WI38 (cell line): ENCODE measurements around the gene AMTN.

Experiments
- H3K4me3 ChIP-seq: 2 replicates; pipeline ENCODE4 v1.5.1; 2011; ENCODE audit warnings: low read depth, mild to moderate bottlenecking, control low read depth, low read length
- TF ChIP-seq, protein P1 (sequence below): IDR thresholded peaks from 2 replicates; pipeline ENCODE4 v1.5.1; 2012; ENCODE audit warnings: low read depth, mild to moderate bottlenecking, control low read depth, low read length

Gene AMTN

DNA sequence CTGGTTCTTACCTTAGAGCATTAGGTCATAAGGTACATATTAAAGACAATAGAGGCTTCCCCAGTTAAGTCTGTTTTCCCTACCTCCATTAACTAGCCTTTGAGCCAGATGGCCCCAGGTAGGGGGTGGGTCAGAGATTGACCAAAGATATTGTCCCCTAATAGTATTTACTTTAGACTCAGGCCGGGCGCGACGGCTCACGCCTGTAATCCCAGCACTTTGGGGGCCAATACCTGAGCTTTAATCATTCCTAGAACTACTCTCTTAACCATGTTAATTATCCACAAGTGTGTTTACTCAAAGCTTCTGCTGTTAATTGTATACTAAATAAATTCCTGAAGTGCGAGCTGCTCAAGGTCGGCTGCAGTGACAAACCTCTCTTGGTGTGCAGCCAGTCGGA is 45.7 kb downstream of the AMTN start:
- H3K4me3 ChIP-seq: no peak overlapping the region
- TF ChIP-seq, protein P1, sequence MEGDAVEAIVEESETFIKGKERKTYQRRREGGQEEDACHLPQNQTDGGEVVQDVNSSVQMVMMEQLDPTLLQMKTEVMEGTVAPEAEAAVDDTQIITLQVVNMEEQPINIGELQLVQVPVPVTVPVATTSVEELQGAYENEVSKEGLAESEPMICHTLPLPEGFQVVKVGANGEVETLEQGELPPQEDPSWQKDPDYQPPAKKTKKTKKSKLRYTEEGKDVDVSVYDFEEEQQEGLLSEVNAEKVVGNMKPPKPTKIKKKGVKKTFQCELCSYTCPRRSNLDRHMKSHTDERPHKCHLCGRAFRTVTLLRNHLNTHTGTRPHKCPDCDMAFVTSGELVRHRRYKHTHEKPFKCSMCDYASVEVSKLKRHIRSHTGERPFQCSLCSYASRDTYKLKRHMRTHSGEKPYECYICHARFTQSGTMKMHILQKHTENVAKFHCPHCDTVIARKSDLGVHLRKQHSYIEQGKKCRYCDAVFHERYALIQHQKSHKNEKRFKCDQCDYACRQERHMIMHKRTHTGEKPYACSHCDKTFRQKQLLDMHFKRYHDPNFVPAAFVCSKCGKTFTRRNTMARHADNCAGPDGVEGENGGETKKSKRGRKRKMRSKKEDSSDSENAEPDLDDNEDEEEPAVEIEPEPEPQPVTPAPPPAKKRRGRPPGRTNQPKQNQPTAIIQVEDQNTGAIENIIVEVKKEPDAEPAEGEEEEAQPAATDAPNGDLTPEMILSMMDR: no peak

DNA sequence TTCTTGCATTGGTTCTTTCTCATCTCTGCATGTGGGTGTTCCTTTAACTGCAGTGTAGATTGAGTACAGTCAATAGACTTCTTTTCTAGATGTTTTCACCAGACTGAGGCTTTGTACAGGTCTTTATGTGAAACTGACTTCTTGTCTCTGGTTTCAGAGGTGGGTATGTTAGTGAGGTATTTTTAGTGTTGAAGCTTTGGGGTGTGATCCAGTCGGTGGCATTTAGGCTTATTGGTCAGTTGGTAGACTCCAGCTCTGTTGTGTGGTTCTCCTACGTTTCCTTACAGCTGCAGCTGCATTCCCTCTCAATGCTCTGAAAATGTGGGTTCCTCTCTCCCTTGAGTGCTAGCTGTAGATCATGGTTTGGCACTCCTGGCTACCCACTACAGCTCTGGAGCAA is 52.4 kb downstream of the AMTN start:
- TF ChIP-seq, protein P1: no peak
- H3K4me3 ChIP-seq: no peak overlapping the region

DNA sequence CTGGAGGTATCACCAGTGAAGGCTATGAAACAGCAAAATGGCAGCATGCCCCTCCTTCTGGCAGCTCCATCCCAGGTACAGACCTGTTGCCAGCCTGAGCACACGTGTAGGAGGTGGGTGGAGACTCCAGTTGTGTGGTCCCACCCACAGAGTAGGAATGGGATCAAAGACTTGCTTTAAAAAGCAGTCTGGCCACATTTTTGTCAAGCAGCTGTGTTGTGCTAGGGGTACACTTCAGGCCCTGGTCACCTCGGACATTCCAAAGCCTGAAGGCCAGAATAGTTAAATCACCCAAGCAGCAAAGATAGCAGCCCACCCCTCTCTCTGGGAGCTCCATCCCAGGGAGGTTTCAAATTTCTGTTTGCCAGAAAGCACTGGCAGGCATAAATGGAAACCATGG is 53.4 kb downstream of the AMTN start:
- H3K4me3 ChIP-seq: no peak overlapping the region
- TF ChIP-seq, protein P1: no peak

DNA sequence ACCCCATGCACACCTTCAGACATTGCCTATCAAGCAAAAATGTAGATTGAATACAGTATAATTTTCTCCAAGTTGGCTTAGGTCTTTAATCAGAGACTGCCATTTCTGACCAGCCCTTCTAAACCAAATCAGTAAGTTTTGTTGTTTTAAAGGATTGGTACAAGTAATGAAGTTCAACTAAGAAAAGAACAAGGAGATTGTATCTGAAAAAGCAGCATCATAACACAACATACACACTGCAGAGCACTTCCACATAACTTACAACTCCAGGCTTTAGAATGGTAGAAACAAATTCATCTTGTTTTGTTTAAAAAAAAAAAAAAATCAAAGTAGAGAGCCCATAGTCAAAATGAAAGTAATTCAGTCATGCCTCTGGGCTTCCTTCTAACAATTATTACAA is 57.6 kb downstream of the AMTN start:
- TF ChIP-seq, protein P1: no peak

DNA sequence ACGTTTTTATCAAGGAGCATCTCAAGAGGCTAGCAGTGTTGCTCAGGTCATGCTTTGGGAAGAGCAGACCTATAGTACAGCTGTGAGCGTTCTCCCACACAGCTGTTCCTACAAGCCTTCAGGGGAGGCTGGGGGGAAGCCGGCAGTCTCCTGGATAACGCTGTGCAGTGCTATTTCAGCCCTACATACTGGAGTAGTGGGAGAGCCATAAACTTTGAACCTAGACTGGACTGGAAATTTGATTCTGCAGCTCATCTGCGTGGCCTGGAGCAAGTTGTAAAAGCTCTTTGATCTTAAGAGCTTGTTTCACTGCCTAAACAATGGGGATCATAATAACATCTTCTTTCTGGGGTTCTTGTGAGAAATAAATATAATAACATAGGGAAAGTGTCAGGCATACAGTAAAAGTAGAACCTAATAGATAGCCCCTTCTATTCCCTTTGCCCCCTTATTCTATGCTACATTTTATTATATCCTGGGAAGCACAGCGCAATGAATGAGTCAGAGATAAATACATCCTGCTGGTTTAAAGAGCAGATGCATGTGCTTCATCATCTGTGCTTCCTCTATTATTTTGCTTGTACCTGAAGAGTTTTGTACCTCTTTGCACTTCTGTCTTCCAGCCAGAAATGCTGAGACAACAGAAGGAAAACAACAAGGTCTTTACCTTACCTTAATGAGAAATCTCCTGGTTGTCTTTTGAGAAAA is 59.0 kb downstream of the AMTN start:
- TF ChIP-seq, protein P1: no peak
- H3K4me3 ChIP-seq: no peak overlapping the region

More for the DNA sequence above, 57.6 kb downstream of the AMTN start:
- H3K4me3 ChIP-seq: no peak overlapping the region

DNA sequence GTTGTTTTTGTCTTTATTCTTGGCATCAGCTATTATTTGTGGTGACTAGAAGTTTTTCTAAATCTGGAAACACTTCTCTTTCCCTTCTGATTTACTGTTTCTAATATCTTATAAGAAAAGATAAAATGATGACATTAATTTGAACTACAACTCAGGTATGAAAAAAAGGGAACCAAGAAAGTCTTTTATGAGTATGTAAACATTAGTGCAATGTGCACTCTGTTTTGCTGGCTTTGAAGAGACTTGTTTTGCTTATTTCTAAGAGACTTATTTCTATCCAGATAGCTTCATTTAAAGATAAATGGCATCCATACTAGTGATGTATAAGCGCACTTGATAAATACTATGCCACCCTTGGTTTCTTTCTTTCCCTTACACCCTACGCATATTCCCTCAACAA is 63.6 kb downstream of the AMTN start:
- H3K4me3 ChIP-seq: no peak overlapping the region
- TF ChIP-seq, protein P1: no peak
